Brain microvascular endothelial cell (primary cell): ENCODE measurements around the gene IDI2.
A peak's percentile ranks its signal among the peaks of the same experiment; 100 is the strongest.

ENCODE experiments used
- DNase-seq: peaks from one replicate; pipeline ENCODE4 v3.0.0-alpha.2; 2020
- H3K27ac ChIP-seq: fragments of 250-450 bp; sonication (Bioruptor Pico); 2 replicates; pipeline ENCODE4 v1.5.1; 2020; ENCODE audit warnings: mild to moderate bottlenecking, moderate library complexity
- H3K27me3 ChIP-seq: fragments of 250-450 bp; sonication (Bioruptor Pico); replicated peaks from 2 replicates; pipeline ENCODE4 v1.5.1; 2020; ENCODE audit warnings: mild to moderate bottlenecking
- H3K36me3 ChIP-seq: fragments of 250-450 bp; sonication (Bioruptor Pico); replicated peaks from 2 replicates; pipeline ENCODE4 v1.5.1; 2020; ENCODE audit warnings: mild to moderate bottlenecking
- H3K4me3 ChIP-seq: 2 replicates; pipeline ENCODE4 v1.5.1; 2011; ENCODE audit warnings: low read depth, mild to moderate bottlenecking, control low read depth, low read length, moderate library complexity
- CTCF ChIP-seq: IDR thresholded peaks from 2 replicates; pipeline ENCODE4 v1.5.1; 2011; ENCODE audit warnings: low read depth, mild to moderate bottlenecking, moderate library complexity, low read length, control low read depth, inconsistent platforms; ENCODE audit errors: missing control alignments
- in situ Hi-C: cut with HindIII; loops from 2 replicates; pipeline ENCODE4 v1.10.0; 2017; ENCODE audit warnings: low sequenced_read_pairs, low pct_ligation_motif_present

IDI2 gene

GRCh38 chr10:970311-971149, 55.1 kb downstream of the IDI2 start:
- H3K27ac ChIP-seq = no peak overlapping the region
- DNase-seq = peak; percentile 11
- H3K4me3 ChIP-seq = no peak overlapping the region
- H3K36me3 ChIP-seq = no peaks in the 10 kb centered on the region
- no peaks in the 10 kb centered on the region for H3K27me3 ChIP-seq
- TF ChIP-seq CTCF = no peak
- in situ Hi-C loops = no loop called here

- Histone ChIP-seq H3K27me3 (no peaks in the 10 kb centered on the region), H3K36me3 (no peaks in the 10 kb centered on the region), H3K27ac (no peak overlapping the region), H3K4me3 (no peak overlapping the region)
- in situ Hi-C loops = no loop called here
- no peak for TF ChIP-seq CTCF
- no peak for DNase-seq
Measured at GRCh38 chr10:969473-970150, 56.0 kb downstream of the IDI2 start.
